Activated naive CD8-positive, alpha-beta T cell treated with anti-CD3 and anti-CD28 coated beads for 36 hours (primary cell): Measurements from ENCODE around the gene OR52E1. TPM values are rescaled to one million over a fixed set of nuclear protein-coding genes. Genes with fewer than 3 reads are reported as not detected.
"Not testable (repeated sequence)": the region's sequence is repeated elsewhere in the genome, so short reads cannot be mapped to it uniquely, and the experiment has no call there.

Experiments used
- DNase-seq: peaks from one replicate; pipeline ENCODE4 v3.0.0; 2021
- H3K27ac Mint-ChIP-seq: one replicate; pipeline ENCODE4 v1.8.0; 2022; ENCODE audit warnings: mild to moderate bottlenecking, moderate library complexity, mixed read lengths
- H3K27me3 Mint-ChIP-seq: one replicate; pipeline ENCODE4 v1.8.0; 2022; ENCODE audit warnings: mild to moderate bottlenecking, mixed read lengths
- H3K36me3 Mint-ChIP-seq: one replicate; pipeline ENCODE4 v1.8.0; 2021; ENCODE audit warnings: mild to moderate bottlenecking, mixed read lengths
- H3K4me1 Mint-ChIP-seq: one replicate; pipeline ENCODE4 v1.8.0; 2021; ENCODE audit warnings: mixed read lengths
- H3K4me3 Mint-ChIP-seq: one replicate; pipeline ENCODE4 v1.8.0; 2022; ENCODE audit warnings: mild to moderate bottlenecking, moderate library complexity, mixed read lengths
- H3K9me3 Mint-ChIP-seq: one replicate; pipeline ENCODE4 v1.8.0; 2022; ENCODE audit warnings: mixed read lengths
- total RNA-seq, 2 experiments: library from RNA; stranded (reverse); gene quantifications; one replicate each; pipeline ENCODE4 v1.2.3, GENCODE V29; 2021

Gene OR52E1
- not detected for total RNA-seq

GRCh38 chr11:5069272-5069671, at the start of gene OR52E1:
Gene OR52E1, plus strand, starts transcription at chr11:5069572.
- H3K27ac Mint-ChIP-seq: no peak within 1 kb of the TSS

GRCh38 chr11:5021996-5022395, 47.4 kb upstream of the OR52E1 start:
- no peaks in the 10 kb centered on the region for H3K27me3 Mint-ChIP-seq
- H3K36me3 Mint-ChIP-seq: peaks cover 2% of the 10 kb centered on the region
- no peaks in the 10 kb centered on the region for H3K4me1 Mint-ChIP-seq
- H3K27ac Mint-ChIP-seq: no peak overlapping the region
- DNase-seq: no peak
- no peak overlapping the region for H3K4me3 Mint-ChIP-seq
- peaks cover 13% of the 10 kb centered on the region for H3K9me3 Mint-ChIP-seq

More at GRCh38 chr11:5069272-5069671, at the start of gene OR52E1:
- H3K36me3 Mint-ChIP-seq: no peaks in the 10 kb centered on the region
- no peak for DNase-seq
- no peaks in the 10 kb centered on the region for H3K9me3 Mint-ChIP-seq
- H3K4me3 Mint-ChIP-seq: no peak within 1 kb of the TSS
- peaks cover 10% of the 10 kb centered on the region for H3K27me3 Mint-ChIP-seq
- H3K4me1 Mint-ChIP-seq: no peaks in the 10 kb centered on the region

GRCh38 chr11:5036669-5037068, 32.7 kb upstream of the OR52E1 start:
- H3K4me1 Mint-ChIP-seq: no peaks in the 10 kb centered on the region
- H3K4me3 Mint-ChIP-seq: no peak overlapping the region
- DNase-seq: no peak
- H3K36me3 Mint-ChIP-seq: no peaks in the 10 kb centered on the region
- peaks cover 4% of the 10 kb centered on the region for H3K27me3 Mint-ChIP-seq
- H3K27ac Mint-ChIP-seq: no peak overlapping the region
- H3K9me3 Mint-ChIP-seq: no peaks in the 10 kb centered on the region

GRCh38 chr11:5037926-5038325, 31.4 kb upstream of the OR52E1 start:
- Mint-ChIP-seq H3K27me3 (peaks cover 4% of the 10 kb centered on the region), H3K9me3 (no peaks in the 10 kb centered on the region), H3K27ac (no peak overlapping the region), H3K4me1 (no peaks in the 10 kb centered on the region), H3K36me3 (no peaks in the 10 kb centered on the region), H3K4me3 (no peak overlapping the region)
- no peak for DNase-seq

- no peak for DNase-seq
- H3K4me3 Mint-ChIP-seq: no peak overlapping the region
Observed at GRCh38 chr11:5038341-5038740, 31.0 kb upstream of the OR52E1 start.

GRCh38 chr11:5040876-5041275, 28.5 kb upstream of the OR52E1 start:
- peaks cover 4% of the 10 kb centered on the region for H3K27me3 Mint-ChIP-seq
- H3K27ac Mint-ChIP-seq: no peak overlapping the region
- DNase-seq: no peak
- no peaks in the 10 kb centered on the region for H3K4me1 Mint-ChIP-seq
- H3K4me3 Mint-ChIP-seq: no peak overlapping the region
- H3K9me3 Mint-ChIP-seq: no peaks in the 10 kb centered on the region
- H3K36me3 Mint-ChIP-seq: no peaks in the 10 kb centered on the region

More at GRCh38 chr11:5038341-5038740, 31.0 kb upstream of the OR52E1 start:
- no peaks in the 10 kb centered on the region for H3K36me3 Mint-ChIP-seq
- H3K9me3 Mint-ChIP-seq: no peaks in the 10 kb centered on the region
- H3K27ac Mint-ChIP-seq: no peak overlapping the region
- peaks cover 4% of the 10 kb centered on the region for H3K27me3 Mint-ChIP-seq
- H3K4me1 Mint-ChIP-seq: no peaks in the 10 kb centered on the region

GRCh38 chr11:5042091-5042490, 27.3 kb upstream of the OR52E1 start:
- Mint-ChIP-seq H3K27ac (no peak overlapping the region), H3K9me3 (peaks cover 2% of the 10 kb centered on the region), H3K4me1 (no peaks in the 10 kb centered on the region), H3K4me3 (no peak overlapping the region), H3K36me3 (no peaks in the 10 kb centered on the region), H3K27me3 (peaks cover 4% of the 10 kb centered on the region)
- DNase-seq: no peak

GRCh38 chr11:5043380-5043779, 26.0 kb upstream of the OR52E1 start:
- Mint-ChIP-seq H3K4me1 (no peaks in the 10 kb centered on the region), H3K36me3 (no peaks in the 10 kb centered on the region), H3K27me3 (peaks cover 4% of the 10 kb centered on the region), H3K4me3 (no peak overlapping the region), H3K27ac (no peak overlapping the region), H3K9me3 (peaks cover 3% of the 10 kb centered on the region)
- no peak for DNase-seq

- Mint-ChIP-seq H3K4me3 (no peak within 1 kb of the TSS), H3K4me1 (no peaks in the 10 kb centered on the region), H3K27me3 (no peaks in the 10 kb centered on the region), H3K9me3 (peaks cover 3% of the 10 kb centered on the region), H3K36me3 (no peaks in the 10 kb centered on the region), H3K27ac (no peak within 1 kb of the TSS)
- no peak for DNase-seq
Observed at GRCh38 chr11:5046226-5046625, 23.1 kb upstream of the OR52E1 start, which contains the start of gene OR52J3. Gene OR52J3, plus strand, starts transcription at chr11:5046526. Its CDS starts 0 bp downstream, at chr11:5046526.

- no peaks in the 10 kb centered on the region for H3K4me1 Mint-ChIP-seq
- peaks cover 3% of the 10 kb centered on the region for H3K9me3 Mint-ChIP-seq
- no peaks in the 10 kb centered on the region for H3K36me3 Mint-ChIP-seq
- no peak for DNase-seq
- no peaks in the 10 kb centered on the region for H3K27me3 Mint-ChIP-seq
- no peak overlapping the region for H3K27ac Mint-ChIP-seq
- H3K4me3 Mint-ChIP-seq: no peak overlapping the region
Observed at GRCh38 chr11:5046754-5047330, 22.5 kb upstream of the OR52E1 start.

GRCh38 chr11:5058679-5059078, 10.7 kb upstream of the OR52E1 start:
- H3K27me3 Mint-ChIP-seq, H3K36me3 Mint-ChIP-seq: not testable (repeated sequence)

GRCh38 chr11:5059391-5059790, 10.0 kb upstream of the OR52E1 start, which contains the start of gene OR52E2:
Gene OR52E2, minus strand, starts transcription at chr11:5059627. Its CDS starts 0 bp downstream, at chr11:5059627.
- Mint-ChIP-seq H3K36me3 (no peaks in the 10 kb centered on the region), H3K4me3 (no peak within 1 kb of the TSS), H3K27ac (no peak within 1 kb of the TSS), H3K9me3 (peaks cover 2% of the 10 kb centered on the region), H3K27me3 (peaks cover 12% of the 10 kb centered on the region), H3K4me1 (no peaks in the 10 kb centered on the region)
- DNase-seq: no peak

More at GRCh38 chr11:5058679-5059078, 10.7 kb upstream of the OR52E1 start:
- H3K9me3 Mint-ChIP-seq, H3K27ac Mint-ChIP-seq, DNase-seq, H3K4me1 Mint-ChIP-seq, H3K4me3 Mint-ChIP-seq: not testable (repeated sequence)

GRCh38 chr11:5065027-5065426, 4.3 kb upstream of the OR52E1 start:
- no peak for DNase-seq
- H3K4me3 Mint-ChIP-seq: no peak overlapping the region

GRCh38 chr11:5071799-5072198, 2.4 kb downstream of the OR52E1 start:
- Mint-ChIP-seq H3K9me3 (no peaks in the 10 kb centered on the region), H3K4me1 (no peaks in the 10 kb centered on the region), H3K36me3 (no peaks in the 10 kb centered on the region), H3K27ac (no peak overlapping the region), H3K27me3 (peaks cover 17% of the 10 kb centered on the region), H3K4me3 (no peak overlapping the region)
- no peak for DNase-seq

More at GRCh38 chr11:5065027-5065426, 4.3 kb upstream of the OR52E1 start:
- Mint-ChIP-seq H3K27me3 (peaks cover 4% of the 10 kb centered on the region), H3K36me3 (no peaks in the 10 kb centered on the region), H3K9me3 (no peaks in the 10 kb centered on the region), H3K4me1 (no peaks in the 10 kb centered on the region), H3K27ac (no peak overlapping the region)

GRCh38 chr11:5081405-5081804, 12.0 kb downstream of the OR52E1 start:
- Mint-ChIP-seq H3K4me1 (no peaks in the 10 kb centered on the region), H3K27me3 (peaks cover 9% of the 10 kb centered on the region), H3K4me3 (no peak overlapping the region), H3K9me3 (no peaks in the 10 kb centered on the region), H3K27ac (no peak overlapping the region), H3K36me3 (no peaks in the 10 kb centered on the region)
- no peak for DNase-seq

GRCh38 chr11:5083602-5084001, 14.2 kb downstream of the OR52E1 start:
- no peaks in the 10 kb centered on the region for H3K9me3 Mint-ChIP-seq
- peaks cover 8% of the 10 kb centered on the region for H3K27me3 Mint-ChIP-seq
- H3K4me1 Mint-ChIP-seq: no peaks in the 10 kb centered on the region
- H3K36me3 Mint-ChIP-seq: no peaks in the 10 kb centered on the region
- DNase-seq: no peak
- H3K4me3 Mint-ChIP-seq: no peak overlapping the region
- H3K27ac Mint-ChIP-seq: no peak overlapping the region
